ENCODE data around the gene PBX2.

PBX2 gene

GRCh38 chr6:32190054-32190851 is at the start of gene PBX2:
PBX2 (minus strand) TSS chr6:32190202; CDS start chr6:32189915, 287 bp downstream.
- H3K27me3 ChIP-seq (ENCODE audit: control insufficient read depth in 1 of 2, insufficient read depth in 2 of 2, low read length in 2 of 2): no peaks in the 10 kb centered on the region
- no peaks in the 10 kb centered on the region for H3K9me3 ChIP-seq (ENCODE audit: control insufficient read depth in 1 of 2, low read length in 2 of 2)
- H3K9ac ChIP-seq (ENCODE audit: low read depth in 1 of 2, low read length in 2 of 2): peak within 1 kb of the TSS; percentile 85 to 86
- peaks cover 7 to 18% of the 10 kb centered on the region in 2 donors for H3K36me3 ChIP-seq (ENCODE audit: control insufficient read depth in 1 of 2, insufficient read depth in 2 of 2, low read length in 2 of 2)
- H3K27ac ChIP-seq (ENCODE audit: low read depth, low read length): peak within 1 kb of the TSS; percentile 94
- H3K4me3 ChIP-seq (ENCODE audit: low read depth in 1 of 2, low read length in 2 of 2): peak within 1 kb of the TSS; percentile 77 to 85
- H3K4me1 ChIP-seq (ENCODE audit: control insufficient read depth in 1 of 2, insufficient read depth in 2 of 2, low read length in 2 of 2): peaks cover 57 to 60% of the 10 kb centered on the region in 2 donors

GRCh38 chr6:32239462-32239861 is 49.5 kb upstream of the PBX2 start:
- H3K4me1 ChIP-seq (ENCODE audit: control insufficient read depth in 1 of 2, insufficient read depth in 2 of 2, low read length in 2 of 2): no peaks in the 10 kb centered on the region
- no peaks in the 10 kb centered on the region for H3K36me3 ChIP-seq (ENCODE audit: control insufficient read depth in 1 of 2, insufficient read depth in 2 of 2, low read length in 2 of 2)
- H3K4me3 ChIP-seq (ENCODE audit: low read depth in 1 of 2, low read length in 2 of 2): no peak overlapping the region
- H3K9ac ChIP-seq (ENCODE audit: low read depth in 1 of 2, low read length in 2 of 2): no peak overlapping the region
- H3K27me3 ChIP-seq (ENCODE audit: control insufficient read depth in 1 of 2, insufficient read depth in 2 of 2, low read length in 2 of 2): peaks cover 0 to 5% of the 10 kb centered on the region in 2 donors
- H3K9me3 ChIP-seq (ENCODE audit: control insufficient read depth in 1 of 2, low read length in 2 of 2): no peaks in the 10 kb centered on the region
- no peak overlapping the region for H3K27ac ChIP-seq (ENCODE audit: low read depth, low read length)

GRCh38 chr6:32234934-32235333 is 44.9 kb upstream of the PBX2 start:
- Histone ChIP-seq H3K4me3 (ENCODE audit: low read depth in 1 of 2, low read length in 2 of 2) (no peak overlapping the region), H3K9me3 (ENCODE audit: control insufficient read depth in 1 of 2, low read length in 2 of 2) (no peaks in the 10 kb centered on the region), H3K4me1 (ENCODE audit: control insufficient read depth in 1 of 2, insufficient read depth in 2 of 2, low read length in 2 of 2) (no peaks in the 10 kb centered on the region), H3K36me3 (ENCODE audit: control insufficient read depth in 1 of 2, insufficient read depth in 2 of 2, low read length in 2 of 2) (no peaks in the 10 kb centered on the region), H3K27me3 (ENCODE audit: control insufficient read depth in 1 of 2, insufficient read depth in 2 of 2, low read length in 2 of 2) (no peaks in the 10 kb centered on the region), H3K27ac (ENCODE audit: low read depth, low read length) (no peak overlapping the region), H3K9ac (ENCODE audit: low read depth in 1 of 2, low read length in 2 of 2) (no peak overlapping the region)

- H3K9ac ChIP-seq (ENCODE audit: low read depth in 1 of 2, low read length in 2 of 2): no peak overlapping the region
- H3K4me3 ChIP-seq (ENCODE audit: low read depth in 1 of 2, low read length in 2 of 2): no peak overlapping the region
- H3K27me3 ChIP-seq (ENCODE audit: control insufficient read depth in 1 of 2, insufficient read depth in 2 of 2, low read length in 2 of 2): no peaks in the 10 kb centered on the region
- no peaks in the 10 kb centered on the region for H3K4me1 ChIP-seq (ENCODE audit: control insufficient read depth in 1 of 2, insufficient read depth in 2 of 2, low read length in 2 of 2)
- no peaks in the 10 kb centered on the region for H3K36me3 ChIP-seq (ENCODE audit: control insufficient read depth in 1 of 2, insufficient read depth in 2 of 2, low read length in 2 of 2)
- no peaks in the 10 kb centered on the region for H3K9me3 ChIP-seq (ENCODE audit: control insufficient read depth in 1 of 2, low read length in 2 of 2)
- H3K27ac ChIP-seq (ENCODE audit: low read depth, low read length): no peak overlapping the region
Observed at GRCh38 chr6:32226434-32226833, 36.4 kb upstream of the PBX2 start.

GRCh38 chr6:32224696-32225095 is 34.7 kb upstream of the PBX2 start:
- H3K36me3 ChIP-seq (ENCODE audit: control insufficient read depth in 1 of 2, insufficient read depth in 2 of 2, low read length in 2 of 2): no peaks in the 10 kb centered on the region
- no peaks in the 10 kb centered on the region for H3K9me3 ChIP-seq (ENCODE audit: control insufficient read depth in 1 of 2, low read length in 2 of 2)
- no peaks in the 10 kb centered on the region for H3K4me1 ChIP-seq (ENCODE audit: control insufficient read depth in 1 of 2, insufficient read depth in 2 of 2, low read length in 2 of 2)
- no peak overlapping the region for H3K4me3 ChIP-seq (ENCODE audit: low read depth in 1 of 2, low read length in 2 of 2)
- H3K9ac ChIP-seq (ENCODE audit: low read depth in 1 of 2, low read length in 2 of 2): no peak overlapping the region
- H3K27me3 ChIP-seq (ENCODE audit: control insufficient read depth in 1 of 2, insufficient read depth in 2 of 2, low read length in 2 of 2): no peaks in the 10 kb centered on the region
- no peak overlapping the region for H3K27ac ChIP-seq (ENCODE audit: low read depth, low read length)

- H3K36me3 ChIP-seq (ENCODE audit: control insufficient read depth in 1 of 2, insufficient read depth in 2 of 2, low read length in 2 of 2): no peaks in the 10 kb centered on the region
- H3K9ac ChIP-seq (ENCODE audit: low read depth in 1 of 2, low read length in 2 of 2): no peak within 1 kb of the TSS
- H3K27ac ChIP-seq (ENCODE audit: low read depth, low read length): no peak within 1 kb of the TSS
- no peaks in the 10 kb centered on the region for H3K9me3 ChIP-seq (ENCODE audit: control insufficient read depth in 1 of 2, low read length in 2 of 2)
- no peaks in the 10 kb centered on the region for H3K4me1 ChIP-seq (ENCODE audit: control insufficient read depth in 1 of 2, insufficient read depth in 2 of 2, low read length in 2 of 2)
- no peak within 1 kb of the TSS for H3K4me3 ChIP-seq (ENCODE audit: low read depth in 1 of 2, low read length in 2 of 2)
- H3K27me3 ChIP-seq (ENCODE audit: control insufficient read depth in 1 of 2, insufficient read depth in 2 of 2, low read length in 2 of 2): peaks cover 0 to 3% of the 10 kb centered on the region in 2 donors
Observed at GRCh38 chr6:32223258-32224235, 33.5 kb upstream of the PBX2 start, which contains the start of gene NOTCH4. NOTCH4 (minus strand) TSS chr6:32224067; CDS start chr6:32223928, 139 bp downstream.

- no peak overlapping the region for H3K9ac ChIP-seq (ENCODE audit: low read depth in 1 of 2, low read length in 2 of 2)
- no peaks in the 10 kb centered on the region for H3K36me3 ChIP-seq (ENCODE audit: control insufficient read depth in 1 of 2, insufficient read depth in 2 of 2, low read length in 2 of 2)
- H3K4me3 ChIP-seq (ENCODE audit: low read depth in 1 of 2, low read length in 2 of 2): no peak overlapping the region
- H3K27me3 ChIP-seq (ENCODE audit: control insufficient read depth in 1 of 2, insufficient read depth in 2 of 2, low read length in 2 of 2): peaks cover 0 to 3% of the 10 kb centered on the region in 2 donors
- H3K27ac ChIP-seq (ENCODE audit: low read depth, low read length): no peak overlapping the region
- no peaks in the 10 kb centered on the region for H3K4me1 ChIP-seq (ENCODE audit: control insufficient read depth in 1 of 2, insufficient read depth in 2 of 2, low read length in 2 of 2)
- no peaks in the 10 kb centered on the region for H3K9me3 ChIP-seq (ENCODE audit: control insufficient read depth in 1 of 2, low read length in 2 of 2)
Observed at GRCh38 chr6:32222333-32223230, 32.6 kb upstream of the PBX2 start.

- Histone ChIP-seq H3K36me3 (ENCODE audit: control insufficient read depth in 1 of 2, insufficient read depth in 2 of 2, low read length in 2 of 2) (no peaks in the 10 kb centered on the region), H3K9me3 (ENCODE audit: control insufficient read depth in 1 of 2, low read length in 2 of 2) (no peaks in the 10 kb centered on the region)
Observed at GRCh38 chr6:32220021-32220420, 30.0 kb upstream of the PBX2 start.

GRCh38 chr6:32218167-32218566 is 28.2 kb upstream of the PBX2 start:
- no peaks in the 10 kb centered on the region for H3K9me3 ChIP-seq (ENCODE audit: control insufficient read depth in 1 of 2, low read length in 2 of 2)
- no peaks in the 10 kb centered on the region for H3K36me3 ChIP-seq (ENCODE audit: control insufficient read depth in 1 of 2, insufficient read depth in 2 of 2, low read length in 2 of 2)
- H3K9ac ChIP-seq (ENCODE audit: low read depth in 1 of 2, low read length in 2 of 2): no peak overlapping the region
- H3K4me1 ChIP-seq (ENCODE audit: control insufficient read depth in 1 of 2, insufficient read depth in 2 of 2, low read length in 2 of 2): no peaks in the 10 kb centered on the region
- no peak overlapping the region for H3K27ac ChIP-seq (ENCODE audit: low read depth, low read length)
- H3K27me3 ChIP-seq (ENCODE audit: control insufficient read depth in 1 of 2, insufficient read depth in 2 of 2, low read length in 2 of 2): peaks cover 0 to 3% of the 10 kb centered on the region in 2 donors
- no peak overlapping the region for H3K4me3 ChIP-seq (ENCODE audit: low read depth in 1 of 2, low read length in 2 of 2)

More at GRCh38 chr6:32220021-32220420, 30.0 kb upstream of the PBX2 start:
- no peaks in the 10 kb centered on the region for H3K4me1 ChIP-seq (ENCODE audit: control insufficient read depth in 1 of 2, insufficient read depth in 2 of 2, low read length in 2 of 2)
- H3K27me3 ChIP-seq (ENCODE audit: control insufficient read depth in 1 of 2, insufficient read depth in 2 of 2, low read length in 2 of 2): peaks cover 0 to 3% of the 10 kb centered on the region in 2 donors
- H3K4me3 ChIP-seq (ENCODE audit: low read depth in 1 of 2, low read length in 2 of 2): no peak overlapping the region
- no peak overlapping the region for H3K27ac ChIP-seq (ENCODE audit: low read depth, low read length)
- H3K9ac ChIP-seq (ENCODE audit: low read depth in 1 of 2, low read length in 2 of 2): no peak overlapping the region

All from duodenal mucosa (tissue), 2 donors.